GM23338 (cell line): ENCODE measurements around the gene INPP5A. TPM values are rescaled to one million over a fixed set of nuclear protein-coding genes. Genes with fewer than 3 reads are reported as not detected.

Source experiments
- ATAC-seq: fragments of 200-7000 bp; cut with Tn5 transposase; 3 replicates; pipeline ENCODE4 v1.9.1; 2020
- DNase-seq: peaks from one replicate; pipeline ENCODE4 v3.0.0-alpha.2; 2015; ENCODE audit warnings: low spot score
- H2AFZ ChIP-seq: fragments of 200-600 bp; sonication (generic); 2 replicates; pipeline ENCODE4 v1.8.0; 2016; ENCODE audit warnings: antibody characterized with exemption, mild to moderate bottlenecking, moderate library complexity
- H3F3A ChIP-seq: fragments of 200-600 bp; sonication (generic); replicated peaks from 2 replicates; pipeline ENCODE4 v1.8.0; 2017; ENCODE audit warnings: antibody characterized with exemption, mixed run types, low read depth
- H3K27ac ChIP-seq: fragments of 200-600 bp; sonication (generic); 2 replicates; pipeline ENCODE4 v1.6.1; 2016; ENCODE audit warnings: low read depth
- H3K27me3 ChIP-seq: fragments of 200-600 bp; sonication (generic); 2 replicates; pipeline ENCODE4 v1.8.0; 2016; ENCODE audit warnings: mild to moderate bottlenecking, mixed run types, moderate library complexity; ENCODE audit not compliant: insufficient read depth
- H3K36me3 ChIP-seq: fragments of 200-600 bp; sonication (generic); 2 replicates; pipeline ENCODE4 v1.8.0; 2016; ENCODE audit warnings: mild to moderate bottlenecking; ENCODE audit not compliant: insufficient read depth
- H3K4me1 ChIP-seq: fragments of 200-600 bp; sonication (generic); 2 replicates; pipeline ENCODE4 v1.8.0; 2016; ENCODE audit warnings: mild to moderate bottlenecking, moderate library complexity; ENCODE audit not compliant: insufficient read depth
- H3K4me2 ChIP-seq: fragments of 200-600 bp; sonication (generic); 2 replicates; pipeline ENCODE4 v1.7.1; 2017; ENCODE audit warnings: mixed run types
- H3K4me3 ChIP-seq: fragments of 200-600 bp; sonication (generic); 2 replicates; pipeline ENCODE4 v1.6.1; 2016; ENCODE audit warnings: mixed run types
- H3K79me2 ChIP-seq: fragments of 200-600 bp; sonication (generic); replicated peaks from 2 replicates; pipeline ENCODE4 v1.8.0; 2017; ENCODE audit warnings: mild to moderate bottlenecking; ENCODE audit not compliant: insufficient read depth
- H3K9me2 ChIP-seq: fragments of 200-600 bp; sonication (generic); 2 replicates; pipeline ENCODE4 v1.8.0; 2017; ENCODE audit not compliant: insufficient read depth
- H4K20me1 ChIP-seq: fragments of 200-600 bp; sonication (generic); replicated peaks from 2 replicates; pipeline ENCODE4 v1.8.0; 2017; ENCODE audit warnings: mild to moderate bottlenecking; ENCODE audit not compliant: insufficient read depth
- H3K27ac Mint-ChIP-seq: 2 replicates; pipeline ENCODE4 v1.8.0; 2020; ENCODE audit warnings: inconsistent platforms, mild to moderate bottlenecking, moderate library complexity, mixed read lengths
- H3K27me3 Mint-ChIP-seq: 3 replicates; pipeline ENCODE4 v1.8.0; 2022; ENCODE audit warnings: low read depth, mild to moderate bottlenecking, moderate library complexity, mixed read lengths, inconsistent platforms; ENCODE audit not compliant: insufficient read depth, poor library complexity
- H3K36me3 Mint-ChIP-seq: 3 replicates; pipeline ENCODE4 v1.8.0; 2021; ENCODE audit warnings: low read depth, mild to moderate bottlenecking, inconsistent platforms, moderate library complexity, mixed read lengths
- H3K4me1 Mint-ChIP-seq: 3 replicates; pipeline ENCODE4 v1.8.0; 2020; ENCODE audit warnings: mild to moderate bottlenecking, inconsistent platforms, mixed read lengths
- H3K4me3 Mint-ChIP-seq: 3 replicates; pipeline ENCODE4 v1.8.0; 2021; ENCODE audit warnings: moderate library complexity, mild to moderate bottlenecking, inconsistent platforms, mixed read lengths
- H3K9me3 Mint-ChIP-seq: 3 replicates; pipeline ENCODE4 v1.8.0; 2020; ENCODE audit warnings: moderate library complexity, mild to moderate bottlenecking, inconsistent platforms, mixed read lengths
- CREB1 ChIP-seq: fragments of 250-450 bp; sonication (Bioruptor Pico); IDR thresholded peaks from 2 replicates; pipeline ENCODE4 v1.5.0; 2020; ENCODE audit warnings: low read depth, mild to moderate bottlenecking, moderate library complexity
- CTCF ChIP-seq, 2 experiments: fragments of 200-600 bp in 1 of 2; sonication (generic) in 1 of 2; conservative IDR thresholded peaks; 2 replicates each; pipeline versions ENCODE4 v1.5.1 to v1.6.1; 2016 to 2017; ENCODE audit warnings: antibody characterized with exemption in 2 of 2, low read depth in 2 of 2, mild to moderate bottlenecking in 2 of 2, moderate library complexity in 1 of 2
- ETS1 ChIP-seq: IDR thresholded peaks from 2 replicates; pipeline ENCODE4 v1.6.1; 2016; ENCODE audit warnings: antibody characterized with exemption
- EZH2 ChIP-seq: fragments of 200-600 bp; sonication (generic); IDR thresholded peaks from one replicate; pipeline ENCODE4 v1.8.0; 2017; ENCODE audit warnings: antibody characterized with exemption, mild to moderate bottlenecking, low read depth; ENCODE audit not compliant: unreplicated experiment
- EZH2phosphoT487 ChIP-seq: fragments of 200-600 bp; sonication (generic); IDR thresholded peaks from one replicate; pipeline ENCODE4 v1.8.1; 2018; ENCODE audit warnings: antibody characterized with exemption; ENCODE audit not compliant: unreplicated experiment
- JUNB ChIP-seq: IDR thresholded peaks from one replicate; pipeline ENCODE4 v1.6.1; 2016; ENCODE audit warnings: antibody characterized with exemption; ENCODE audit not compliant: unreplicated experiment
- NANOG ChIP-seq: IDR thresholded peaks from 2 replicates; pipeline ENCODE4 v1.6.1; 2016; ENCODE audit warnings: antibody characterized with exemption, borderline replicate concordance
- POLR2AphosphoS5 ChIP-seq: IDR thresholded peaks from 2 replicates; pipeline ENCODE4 v1.6.1; 2016; ENCODE audit warnings: antibody characterized with exemption, low read depth
- REST ChIP-seq: IDR thresholded peaks from one replicate; pipeline ENCODE4 v1.6.1; 2018; ENCODE audit warnings: antibody characterized with exemption; ENCODE audit not compliant: unreplicated experiment
- STAT1 ChIP-seq: IDR thresholded peaks from one replicate; pipeline ENCODE4 v1.6.1; 2016; ENCODE audit warnings: antibody characterized with exemption; ENCODE audit not compliant: unreplicated experiment
- ZNF114 ChIP-seq: fragments of 250-450 bp; sonication (Bioruptor Pico); IDR thresholded peaks from 2 replicates; pipeline ENCODE4 v1.5.0; 2020; ENCODE audit warnings: mild to moderate bottlenecking, moderate library complexity
- ZNF331 ChIP-seq: fragments of 250-450 bp; sonication (Bioruptor Pico); IDR thresholded peaks from 2 replicates; pipeline ENCODE4 v1.5.0; 2020; ENCODE audit warnings: low read depth, mild to moderate bottlenecking, moderate library complexity
- ZNF462 ChIP-seq: fragments of 250-450 bp; sonication (Bioruptor Pico); IDR thresholded peaks from 2 replicates; pipeline ENCODE4 v1.5.0; 2020; ENCODE audit warnings: mild to moderate bottlenecking, moderate library complexity
- polyA plus RNA-seq: library from polyadenylated mRNA; unstranded; fragments of >200 nt; fragmentation: Nextera tagmentation; extraction: Ambion mirVana; gene quantifications from 2 replicates; pipeline ENCODE4 v1.2.1, GENCODE V29; 2016
- total RNA-seq: library from RNA; depleted of rRNA; stranded (reverse); fragments of >200 nt; shearing (Covaris generic); gene quantifications from 2 replicates; pipeline ENCODE4 v1.2.3, GENCODE V29; 2014

INPP5A gene
- total and polyA plus RNA-seq, 2 experiments from 2014 or later: 5.9 to 40.6 TPM

GRCh38 chr10:132560241-132560731, 22.7 kb downstream of the INPP5A start:
- no peak for DNase-seq
- no peak overlapping the region for H3K4me2 ChIP-seq
- no peaks in the 10 kb centered on the region for H3K36me3 ChIP-seq
- H3K36me3 Mint-ChIP-seq: no peaks in the 10 kb centered on the region; the same call in 1 of the 3 replicates
- H3K9me3 Mint-ChIP-seq: no peaks in the 10 kb centered on the region
- no peak overlapping the region for H2AFZ ChIP-seq
- H3K27me3 Mint-ChIP-seq: peaks cover 7% of the 10 kb centered on the region
- no peak overlapping the region for H3K27ac Mint-ChIP-seq
- no peaks in the 10 kb centered on the region for H3K4me1 ChIP-seq
- H3K27me3 ChIP-seq: no peaks in the 10 kb centered on the region
- H4K20me1 ChIP-seq: peaks cover 17% of the 10 kb centered on the region; the same call in 1 of the 2 replicates
- no peak for TF ChIP-seq ZNF114 (CRISPR knock-in tag)
- TF ChIP-seq CREB1 (CRISPR knock-in tag): no peak
- no peak for TF ChIP-seq NANOG
- no peak for TF ChIP-seq REST
- no peak for TF ChIP-seq EZH2phosphoT487
- no peak for TF ChIP-seq ETS1
- no peak for TF ChIP-seq POLR2AphosphoS5
- no peak for TF ChIP-seq ZNF462 (CRISPR knock-in tag)
- no peak for TF ChIP-seq STAT1
- TF ChIP-seq CTCF (conservative IDR thresholded peaks at IDR 0.05; ENCODE audit: low read depth in 2 of 2): no peak
- TF ChIP-seq JUNB: no peak
- TF ChIP-seq EZH2: no peak
- TF ChIP-seq ZNF331: no peak
- ATAC-seq: no peak
- peaks cover 7% of the 10 kb centered on the region for H3K4me1 Mint-ChIP-seq
- H3K4me3 Mint-ChIP-seq: no peak overlapping the region
- H3F3A ChIP-seq: no peaks in the 10 kb centered on the region
- H3K79me2 ChIP-seq: peaks cover 28% of the 10 kb centered on the region
- H3K27ac ChIP-seq: no peak overlapping the region
- H3K9me2 ChIP-seq: no peaks in the 10 kb centered on the region
- no peak overlapping the region for H3K4me3 ChIP-seq
